Measurements from ENCODE around the gene BCL7C. TPM values are rescaled to one million over a fixed set of nuclear protein-coding genes. Genes with fewer than 3 reads are reported as not detected.

Gene BCL7C
- total and polyA plus RNA-seq, 12 donors: 24.2 to 68.8 (median 27.5) TPM

GRCh38 chr16:30902029-30902972 is 8.4 kb upstream of the BCL7C start:
- peak; percentile 62 to 96 (median 78) for ATAC-seq
- H3K9me3 ChIP-seq: no peaks in the 10 kb centered on the region
- no peaks in the 10 kb centered on the region for H3K36me3 ChIP-seq
- WGBS, 2 donors: 9 to 14% methylated on average over 77 to 99 of the region's 99 CpGs
- TF ChIP-seq CTCF (IDR thresholded peaks at IDR 0.05): peak in 8 of 9 donors; percentile 8 to 62 (median 18)
- H3K4me3 ChIP-seq: peak overlapping the region; percentile 32 to 62 (median 58)
- peak overlapping the region; percentile 83 to 96 (median 94) for H3K27ac ChIP-seq
- intact Hi-C loops (cut with DNase I): loop anchor here in 9 of 10 donors (1.0 to 10.0 kb wide), 5 partner anchors 55 to 60 kb away; no protein-coding TSS in a partner anchor
- peak; percentile 62 to 79 for DNase-seq
- H3K4me1 ChIP-seq: peaks cover 2 to 47% (median 35%) of the 10 kb centered on the region in 9 donors
- no peaks in the 10 kb centered on the region for H3K27me3 ChIP-seq

- Histone ChIP-seq H3K4me3 (peak overlapping the region in 9 of 10 donors; percentile 39 to 62 (median 56)), H3K36me3 (no peaks in the 10 kb centered on the region), H3K27me3 (no peaks in the 10 kb centered on the region), H3K27ac (peak overlapping the region; percentile 74 to 96 (median 93)), H3K4me1 (peaks cover 4 to 53% (median 38%) of the 10 kb centered on the region in 9 donors), H3K9me3 (no peaks in the 10 kb centered on the region)
- TF ChIP-seq CTCF (IDR thresholded peaks at IDR 0.05): no peak
- intact Hi-C loops (cut with DNase I): loop anchor here in 9 of 10 donors (1.0 to 10.0 kb wide), 5 partner anchors 54 to 59 kb away; no protein-coding TSS in a partner anchor
- 35 to 37% methylated on average over 6 of the region's 6 CpGs for WGBS, 2 donors
- DNase-seq (no peak), ATAC-seq (no peak)
Observed at GRCh38 chr16:30901201-30902028, 7.5 kb upstream of the BCL7C start.

- TF ChIP-seq CTCF (IDR thresholded peaks at IDR 0.05): no peak
- intact Hi-C loops (cut with DNase I): loop anchor here in 7 of 10 donors (5.0 to 10.0 kb wide), 3 partner anchors 53 to 58 kb away; no protein-coding TSS in a partner anchor
- DNase-seq (no peak), ATAC-seq (no peak)
- no peak overlapping the region for H3K4me3 ChIP-seq
- no peak overlapping the region for H3K27ac ChIP-seq
- peaks cover 4 to 61% (median 44%) of the 10 kb centered on the region in 9 donors for H3K4me1 ChIP-seq
- no peaks in the 10 kb centered on the region for H3K27me3 ChIP-seq
- H3K9me3 ChIP-seq: no peaks in the 10 kb centered on the region
- 97 to 99% methylated on average over 5 of the region's 5 CpGs for whole genome bisulfite sequencing, 2 donors
- no peaks in the 10 kb centered on the region for H3K36me3 ChIP-seq
Observed at GRCh38 chr16:30900588-30900987, 6.7 kb upstream of the BCL7C start.

- WGBS, 2 donors: 93 to 94% methylated on average over 2 of the region's 2 CpGs
- DNase-seq: no peak
- H3K27me3 ChIP-seq: no peaks in the 10 kb centered on the region
- peaks cover 4 to 65% (median 50%) of the 10 kb centered on the region in 9 donors for H3K4me1 ChIP-seq
- TF ChIP-seq CTCF (IDR thresholded peaks at IDR 0.05): no peak
- no peaks in the 10 kb centered on the region for H3K36me3 ChIP-seq
- ATAC-seq: no peak
- intact Hi-C loops (cut with DNase I): loop anchor here in 7 of 10 donors (5.0 to 10.0 kb wide), 3 partner anchors 52 to 57 kb away; no protein-coding TSS in a partner anchor
- no peak overlapping the region for H3K27ac ChIP-seq
- H3K4me3 ChIP-seq: no peak overlapping the region
- no peaks in the 10 kb centered on the region for H3K9me3 ChIP-seq
Observed at GRCh38 chr16:30899794-30900193, 5.9 kb upstream of the BCL7C start.
